Hindlimb muscle (tissue), 1 donor: ENCODE results near the gene EPHA7. TPM values are rescaled to one million over a fixed set of nuclear protein-coding genes. Genes with fewer than 3 reads are reported as not detected.

Source experiments
- DNase-seq: peaks from one replicate; pipeline ENCODE4 v3.0.0-alpha.2; 2013
- polyA plus RNA-seq: library from polyadenylated mRNA; unstranded; fragments of 120-200 nt; gene quantifications from one replicate; pipeline ENCODE4 v1.2.1, GENCODE V29; 2013; ENCODE audit not compliant: insufficient read length

EPHA7 gene
- polyA plus RNA-seq: 3.5 TPM

GRCh38 chr6:93419304-93420162 is at the start of gene EPHA7:
TSS of gene EPHA7 (minus strand) at chr6:93419559. CDS start at chr6:93419341, 218 bp downstream.
- peak; percentile 99 for DNase-seq

- peak; percentile 58 for DNase-seq
These were observed 48.9 kb upstream of the EPHA7 start for GRCh38 chr6:93468291-93468690.

GRCh38 chr6:93454533-93454932 is 35.2 kb upstream of the EPHA7 start:
- DNase-seq: no peak

- DNase-seq: no peak
These were observed 34.6 kb upstream of the EPHA7 start for GRCh38 chr6:93453956-93454355.

GRCh38 chr6:93447874-93448273 is 28.5 kb upstream of the EPHA7 start:
- DNase-seq: no peak

GRCh38 chr6:93437491-93437890 is 18.1 kb upstream of the EPHA7 start:
- no peak for DNase-seq

- no peak for DNase-seq
These were observed 14.2 kb upstream of the EPHA7 start for GRCh38 chr6:93433592-93433991.

- no peak for DNase-seq
These were observed 5.1 kb upstream of the EPHA7 start for GRCh38 chr6:93424303-93425064.

GRCh38 chr6:93423542-93423941 is 4.2 kb upstream of the EPHA7 start:
- DNase-seq: peak; percentile 67

- peak; percentile 43 for DNase-seq
These were observed 920 bp upstream of the EPHA7 start for GRCh38 chr6:93420163-93420795.

- DNase-seq: peak; percentile 70
These were observed 703 bp downstream of the EPHA7 start for GRCh38 chr6:93418408-93419303.

- DNase-seq: no peak
These were observed 1.3 kb downstream of the EPHA7 start for GRCh38 chr6:93418033-93418407.

- peak; percentile 73 for DNase-seq
These were observed 1.8 kb downstream of the EPHA7 start for GRCh38 chr6:93417421-93418013.

- DNase-seq: peak; percentile 61
These were observed 2.6 kb downstream of the EPHA7 start for GRCh38 chr6:93416571-93417420.

- DNase-seq: no peak
These were observed 6.2 kb downstream of the EPHA7 start for GRCh38 chr6:93413190-93413589.

- no peak for DNase-seq
These were observed 6.9 kb downstream of the EPHA7 start for GRCh38 chr6:93412452-93412851.

GRCh38 chr6:93407186-93407585 is 12.2 kb downstream of the EPHA7 start:
- peak; percentile 44 for DNase-seq

GRCh38 chr6:93403390-93403789 is 16.0 kb downstream of the EPHA7 start:
- DNase-seq: no peak

GRCh38 chr6:93398723-93399122 is 20.6 kb downstream of the EPHA7 start:
- no peak for DNase-seq

- no peak for DNase-seq
These were observed 24.9 kb downstream of the EPHA7 start for GRCh38 chr6:93394471-93394870.
